ENCODE results near the gene REEP3. TPM values are rescaled to one million over a fixed set of nuclear protein-coding genes. Genes with fewer than 3 reads are reported as not detected.
"Not testable (repeated sequence)": the region's sequence is repeated elsewhere in the genome, so short reads cannot be mapped to it uniquely, and the experiment has no call there.

REEP3 gene
- polyA plus RNA-seq, 1 donor = 49.1 TPM

- peaks cover 6% of the 10 kb centered on the region for H3K4me1 ChIP-seq (ENCODE audit: control insufficient read depth, insufficient read depth, low read length)
- 100% methylated on average over 1 of the region's 8 CpGs for WGBS (ENCODE audit: insufficient coverage, low lambda C conversion rate)
- peaks cover 2% of the 10 kb centered on the region for H3K36me3 ChIP-seq (ENCODE audit: control insufficient read depth, insufficient read depth, low read length)
- H3K9me3 ChIP-seq (ENCODE audit: control insufficient read depth, low read depth, low read length) = no peaks in the 10 kb centered on the region
- no peaks in the 10 kb centered on the region for H3K27me3 ChIP-seq (ENCODE audit: control insufficient read depth, insufficient read depth, low read length)
- no peak overlapping the region for H3K27ac ChIP-seq (ENCODE audit: low read length)
- DNase-seq = peak; percentile 18 to 39
- H3K4me3 ChIP-seq (ENCODE audit: low read length) = no peak overlapping the region
Observed at GRCh38 chr10:63491588-63492316, 29.4 kb upstream of the REEP3 start.

GRCh38 chr10:63492317-63492690 is 28.9 kb upstream of the REEP3 start:
- H3K9me3 ChIP-seq (ENCODE audit: control insufficient read depth, low read depth, low read length); H3K27me3 ChIP-seq (ENCODE audit: control insufficient read depth, insufficient read depth, low read length); H3K4me1 ChIP-seq (ENCODE audit: control insufficient read depth, insufficient read depth, low read length); H3K36me3 ChIP-seq (ENCODE audit: control insufficient read depth, insufficient read depth, low read length); DNase-seq; H3K27ac ChIP-seq (ENCODE audit: low read length); H3K4me3 ChIP-seq (ENCODE audit: low read length): not testable (repeated sequence)
- WGBS (ENCODE audit: insufficient coverage, low lambda C conversion rate) = no CpG with 5 or more reads among the region's 6 CpGs

GRCh38 chr10:63493004-63493403 is 28.2 kb upstream of the REEP3 start:
- WGBS (ENCODE audit: insufficient coverage, low lambda C conversion rate) = 94% methylated on average over 2 of the region's 4 CpGs
- Histone ChIP-seq H3K4me1 (ENCODE audit: control insufficient read depth, insufficient read depth, low read length) (peaks cover 6% of the 10 kb centered on the region), H3K27me3 (ENCODE audit: control insufficient read depth, insufficient read depth, low read length) (no peaks in the 10 kb centered on the region), H3K4me3 (ENCODE audit: low read length) (no peak overlapping the region), H3K36me3 (ENCODE audit: control insufficient read depth, insufficient read depth, low read length) (peaks cover 2% of the 10 kb centered on the region), H3K9me3 (ENCODE audit: control insufficient read depth, low read depth, low read length) (no peaks in the 10 kb centered on the region), H3K27ac (ENCODE audit: low read length) (no peak overlapping the region)
- DNase-seq = no peak

- no peaks in the 10 kb centered on the region for H3K9me3 ChIP-seq (ENCODE audit: control insufficient read depth, low read depth, low read length)
- 100% methylated on average over 2 of the region's 2 CpGs for WGBS (ENCODE audit: insufficient coverage, low lambda C conversion rate)
Observed at GRCh38 chr10:63494951-63495350, 26.2 kb upstream of the REEP3 start.

GRCh38 chr10:63496561-63496960 is 24.6 kb upstream of the REEP3 start:
- 100% methylated on average over 1 of the region's 1 CpG for WGBS (ENCODE audit: insufficient coverage, low lambda C conversion rate)
- Histone ChIP-seq H3K9me3 (ENCODE audit: control insufficient read depth, low read depth, low read length) (no peaks in the 10 kb centered on the region), H3K4me1 (ENCODE audit: control insufficient read depth, insufficient read depth, low read length) (peaks cover 3% of the 10 kb centered on the region), H3K4me3 (ENCODE audit: low read length) (no peak overlapping the region), H3K36me3 (ENCODE audit: control insufficient read depth, insufficient read depth, low read length) (peaks cover 3% of the 10 kb centered on the region), H3K27ac (ENCODE audit: low read length) (no peak overlapping the region), H3K27me3 (ENCODE audit: control insufficient read depth, insufficient read depth, low read length) (no peaks in the 10 kb centered on the region)
- no peak for DNase-seq

More at GRCh38 chr10:63494951-63495350, 26.2 kb upstream of the REEP3 start:
- H3K4me1 ChIP-seq (ENCODE audit: control insufficient read depth, insufficient read depth, low read length) = peaks cover 6% of the 10 kb centered on the region
- no peak overlapping the region for H3K27ac ChIP-seq (ENCODE audit: low read length)
- H3K4me3 ChIP-seq (ENCODE audit: low read length) = no peak overlapping the region
- peaks cover 2% of the 10 kb centered on the region for H3K36me3 ChIP-seq (ENCODE audit: control insufficient read depth, insufficient read depth, low read length)
- no peaks in the 10 kb centered on the region for H3K27me3 ChIP-seq (ENCODE audit: control insufficient read depth, insufficient read depth, low read length)
- no peak for DNase-seq

- no CpG with 5 or more reads among the region's 1 CpG for WGBS (ENCODE audit: insufficient coverage, low lambda C conversion rate)
- no peak for DNase-seq
- Histone ChIP-seq H3K27ac (ENCODE audit: low read length) (no peak overlapping the region), H3K27me3 (ENCODE audit: control insufficient read depth, insufficient read depth, low read length) (no peaks in the 10 kb centered on the region), H3K9me3 (ENCODE audit: control insufficient read depth, low read depth, low read length) (no peaks in the 10 kb centered on the region), H3K4me3 (ENCODE audit: low read length) (no peak overlapping the region), H3K4me1 (ENCODE audit: control insufficient read depth, insufficient read depth, low read length) (no peaks in the 10 kb centered on the region), H3K36me3 (ENCODE audit: control insufficient read depth, insufficient read depth, low read length) (peaks cover 3% of the 10 kb centered on the region)
Observed at GRCh38 chr10:63497321-63497720, 23.9 kb upstream of the REEP3 start.

GRCh38 chr10:63498665-63499064 is 22.5 kb upstream of the REEP3 start:
- no CpG with 5 or more reads among the region's 1 CpG for WGBS (ENCODE audit: insufficient coverage, low lambda C conversion rate)
- peaks cover 3% of the 10 kb centered on the region for H3K36me3 ChIP-seq (ENCODE audit: control insufficient read depth, insufficient read depth, low read length)

GRCh38 chr10:63500551-63500950 is 20.6 kb upstream of the REEP3 start:
- H3K36me3 ChIP-seq (ENCODE audit: control insufficient read depth, insufficient read depth, low read length); H3K27me3 ChIP-seq (ENCODE audit: control insufficient read depth, insufficient read depth, low read length); DNase-seq; H3K4me1 ChIP-seq (ENCODE audit: control insufficient read depth, insufficient read depth, low read length); H3K27ac ChIP-seq (ENCODE audit: low read length); H3K9me3 ChIP-seq (ENCODE audit: control insufficient read depth, low read depth, low read length); H3K4me3 ChIP-seq (ENCODE audit: low read length): not testable (repeated sequence)
- 100% methylated on average over 1 of the region's 5 CpGs for WGBS (ENCODE audit: insufficient coverage, low lambda C conversion rate)

More at GRCh38 chr10:63498665-63499064, 22.5 kb upstream of the REEP3 start:
- Histone ChIP-seq H3K9me3 (ENCODE audit: control insufficient read depth, low read depth, low read length) (no peaks in the 10 kb centered on the region), H3K27me3 (ENCODE audit: control insufficient read depth, insufficient read depth, low read length) (no peaks in the 10 kb centered on the region), H3K27ac (ENCODE audit: low read length) (no peak overlapping the region), H3K4me3 (ENCODE audit: low read length) (no peak overlapping the region), H3K4me1 (ENCODE audit: control insufficient read depth, insufficient read depth, low read length) (no peaks in the 10 kb centered on the region)
- no peak for DNase-seq

- no peak for DNase-seq
- no peak overlapping the region for H3K27ac ChIP-seq (ENCODE audit: low read length)
- no CpG with 5 or more reads among the region's 1 CpG for WGBS (ENCODE audit: insufficient coverage, low lambda C conversion rate)
Observed at GRCh38 chr10:63501954-63502353, 19.2 kb upstream of the REEP3 start.

GRCh38 chr10:63502832-63503231 is 18.4 kb upstream of the REEP3 start:
- no peaks in the 10 kb centered on the region for H3K27me3 ChIP-seq (ENCODE audit: control insufficient read depth, insufficient read depth, low read length)
- no peaks in the 10 kb centered on the region for H3K4me1 ChIP-seq (ENCODE audit: control insufficient read depth, insufficient read depth, low read length)
- H3K36me3 ChIP-seq (ENCODE audit: control insufficient read depth, insufficient read depth, low read length) = peaks cover 3% of the 10 kb centered on the region
- no CpG with 5 or more reads among the region's 1 CpG for WGBS (ENCODE audit: insufficient coverage, low lambda C conversion rate)
- no peak for DNase-seq
- no peak overlapping the region for H3K4me3 ChIP-seq (ENCODE audit: low read length)
- no peak overlapping the region for H3K27ac ChIP-seq (ENCODE audit: low read length)
- H3K9me3 ChIP-seq (ENCODE audit: control insufficient read depth, low read depth, low read length) = no peaks in the 10 kb centered on the region

More at GRCh38 chr10:63501954-63502353, 19.2 kb upstream of the REEP3 start:
- Histone ChIP-seq H3K9me3 (ENCODE audit: control insufficient read depth, low read depth, low read length) (no peaks in the 10 kb centered on the region), H3K36me3 (ENCODE audit: control insufficient read depth, insufficient read depth, low read length) (peaks cover 3% of the 10 kb centered on the region), H3K27me3 (ENCODE audit: control insufficient read depth, insufficient read depth, low read length) (no peaks in the 10 kb centered on the region), H3K4me3 (ENCODE audit: low read length) (no peak overlapping the region), H3K4me1 (ENCODE audit: control insufficient read depth, insufficient read depth, low read length) (no peaks in the 10 kb centered on the region)

GRCh38 chr10:63503395-63503794 is 17.8 kb upstream of the REEP3 start:
- Histone ChIP-seq H3K27ac (ENCODE audit: low read length) (no peak overlapping the region), H3K27me3 (ENCODE audit: control insufficient read depth, insufficient read depth, low read length) (no peaks in the 10 kb centered on the region), H3K4me1 (ENCODE audit: control insufficient read depth, insufficient read depth, low read length) (no peaks in the 10 kb centered on the region), H3K4me3 (ENCODE audit: low read length) (no peak overlapping the region), H3K36me3 (ENCODE audit: control insufficient read depth, insufficient read depth, low read length) (peaks cover 3% of the 10 kb centered on the region), H3K9me3 (ENCODE audit: control insufficient read depth, low read depth, low read length) (no peaks in the 10 kb centered on the region)
- 60% methylated on average over 2 of the region's 4 CpGs for WGBS (ENCODE audit: insufficient coverage, low lambda C conversion rate)
- no peak for DNase-seq
